Erythroblast (primary cell): ENCODE data around the gene SMOC1.

Experiments
- DNase-seq, 2 experiments: peaks; one replicate each; lab custom pipeline; 2025; lab: John Stamatoyannopoulos, UW
- GATA1 ChIP-seq: IDR thresholded peaks from 2 replicates; pipeline ENCODE4 v1.6.1; 2011; ENCODE audit warnings: low read depth, mild to moderate bottlenecking, control low read depth, low read length, moderate library complexity
- POLR2A ChIP-seq: IDR thresholded peaks from 2 replicates; pipeline ENCODE4 v1.6.1; 2011; ENCODE audit warnings: mild to moderate bottlenecking, low read length

Gene SMOC1

GRCh38 chr14:69852531-69853321, 26.5 kb upstream of the SMOC1 start:
- DNase-seq = no peak
- TF ChIP-seq POLR2A = no peak
- TF ChIP-seq GATA1 = no peak

- no peak for DNase-seq
- TF ChIP-seq GATA1 (no peak), POLR2A (no peak)
Observed at GRCh38 chr14:69853774-69854173, 25.4 kb upstream of the SMOC1 start.

GRCh38 chr14:69854598-69854997, 24.6 kb upstream of the SMOC1 start:
- DNase-seq = no peak
- TF ChIP-seq POLR2A (no peak), GATA1 (no peak)

- no peak for TF ChIP-seq POLR2A
- TF ChIP-seq GATA1 = no peak
Observed at GRCh38 chr14:69855180-69855832, 23.9 kb upstream of the SMOC1 start.

GRCh38 chr14:69858801-69859200, 20.4 kb upstream of the SMOC1 start:
- TF ChIP-seq POLR2A = no peak
- TF ChIP-seq GATA1 = no peak
- DNase-seq = no peak

More at GRCh38 chr14:69855180-69855832, 23.9 kb upstream of the SMOC1 start:
- DNase-seq = no peak

- DNase-seq = no peak
- TF ChIP-seq POLR2A (no peak), GATA1 (no peak)
Observed at GRCh38 chr14:69859591-69859990, 19.6 kb upstream of the SMOC1 start.

GRCh38 chr14:69860221-69860620, 19.0 kb upstream of the SMOC1 start:
- TF ChIP-seq POLR2A = no peak
- no peak for TF ChIP-seq GATA1
- DNase-seq = no peak

GRCh38 chr14:69861025-69861569, 18.1 kb upstream of the SMOC1 start:
- DNase-seq = no peak
- TF ChIP-seq GATA1 (no peak), POLR2A (no peak)

- TF ChIP-seq POLR2A (no peak), GATA1 (no peak)
- DNase-seq = no peak
Observed at GRCh38 chr14:69863083-69863482, 16.1 kb upstream of the SMOC1 start.

- DNase-seq = no peak
- no peak for TF ChIP-seq GATA1
- TF ChIP-seq POLR2A = no peak
Observed at GRCh38 chr14:69865701-69866365, 13.4 kb upstream of the SMOC1 start.

- no peak for TF ChIP-seq GATA1
- no peak for TF ChIP-seq POLR2A
- peak in 1 of 2 experiments; percentile 31 for DNase-seq
Observed at GRCh38 chr14:69868363-69868963, 10.8 kb upstream of the SMOC1 start.

GRCh38 chr14:69870613-69871012, 8.6 kb upstream of the SMOC1 start:
- TF ChIP-seq GATA1 = no peak
- TF ChIP-seq POLR2A = no peak

More at GRCh38 chr14:69870613-69871012, 8.6 kb upstream of the SMOC1 start:
- no peak for DNase-seq
